ENCODE results near the gene ELP4.
A peak's percentile ranks its signal among the peaks of the same experiment; 100 is the strongest.
"Not testable (repeated sequence)": the region's sequence is repeated elsewhere in the genome, so short reads cannot be mapped to it uniquely, and the experiment has no call there.

ELP4 gene

GRCh38 chr11:31711137-31711536 lies 201.6 kb downstream of the ELP4 start:
- DNase-seq (ENCODE audit: insufficient read length, low spot score) (no peak), FAIRE-seq (no peak)
- TF ChIP-seq TAF1 (IDR thresholded peaks at IDR 0.05; ENCODE audit: low read depth, low read length) (no peak), POU2F2 (IDR thresholded peaks at IDR 0.05; ENCODE audit: low read depth, low read length) (no peak), POLR2AphosphoS5 (IDR thresholded peaks at IDR 0.05; ENCODE audit: low read depth, low read length) (no peak), SPI1 (IDR thresholded peaks at IDR 0.05; ENCODE audit: low read depth, low read length) (no peak), POLR2A (IDR thresholded peaks at IDR 0.05; ENCODE audit: low read depth, low read length) (no peak), PAX5 (IDR thresholded peaks at IDR 0.05; ENCODE audit: insufficient read depth, low read length, severe bottlenecking) (no peak)

- TF ChIP-seq POLR2AphosphoS5 (IDR thresholded peaks at IDR 0.05; ENCODE audit: low read depth, low read length) (no peak), SPI1 (IDR thresholded peaks at IDR 0.05; ENCODE audit: low read depth, low read length) (no peak), POU2F2 (IDR thresholded peaks at IDR 0.05; ENCODE audit: low read depth, low read length) (no peak), PAX5 (IDR thresholded peaks at IDR 0.05; ENCODE audit: insufficient read depth, low read length, severe bottlenecking) (no peak), POLR2A (IDR thresholded peaks at IDR 0.05; ENCODE audit: low read depth, low read length) (no peak), TAF1 (IDR thresholded peaks at IDR 0.05; ENCODE audit: low read depth, low read length) (no peak)
- FAIRE-seq (no peak), DNase-seq (ENCODE audit: insufficient read length, low spot score) (no peak)
Observed at GRCh38 chr11:31712851-31713250, 203.3 kb downstream of the ELP4 start.

- no peak for DNase-seq (ENCODE audit: insufficient read length, low spot score)
- FAIRE-seq, result peak; percentile 33
- TF ChIP-seq SPI1 (IDR thresholded peaks at IDR 0.05; ENCODE audit: low read depth, low read length), result no peak
- TF ChIP-seq POLR2AphosphoS5 (IDR thresholded peaks at IDR 0.05; ENCODE audit: low read depth, low read length), result no peak
- TF ChIP-seq POLR2A (IDR thresholded peaks at IDR 0.05; ENCODE audit: low read depth, low read length), result no peak
- no peak for TF ChIP-seq PAX5 (IDR thresholded peaks at IDR 0.05; ENCODE audit: insufficient read depth, low read length, severe bottlenecking)
- TF ChIP-seq TAF1 (IDR thresholded peaks at IDR 0.05; ENCODE audit: low read depth, low read length), result no peak
- no peak for TF ChIP-seq POU2F2 (IDR thresholded peaks at IDR 0.05; ENCODE audit: low read depth, low read length)
Observed at GRCh38 chr11:31714840-31715239, 205.3 kb downstream of the ELP4 start.

GRCh38 chr11:31720225-31720624 lies 210.7 kb downstream of the ELP4 start:
- DNase-seq (ENCODE audit: insufficient read length, low spot score), result no peak
- TF ChIP-seq POLR2A (IDR thresholded peaks at IDR 0.05; ENCODE audit: low read depth, low read length) (no peak), POLR2AphosphoS5 (IDR thresholded peaks at IDR 0.05; ENCODE audit: low read depth, low read length) (no peak), POU2F2 (IDR thresholded peaks at IDR 0.05; ENCODE audit: low read depth, low read length) (no peak), TAF1 (IDR thresholded peaks at IDR 0.05; ENCODE audit: low read depth, low read length) (no peak), SPI1 (IDR thresholded peaks at IDR 0.05; ENCODE audit: low read depth, low read length) (no peak), PAX5 (IDR thresholded peaks at IDR 0.05; ENCODE audit: insufficient read depth, low read length, severe bottlenecking) (no peak)
- no peak for FAIRE-seq

GRCh38 chr11:31720671-31721365 lies 211.3 kb downstream of the ELP4 start:
- TF ChIP-seq POU2F2 (IDR thresholded peaks at IDR 0.05; ENCODE audit: low read depth, low read length) (no peak), POLR2A (IDR thresholded peaks at IDR 0.05; ENCODE audit: low read depth, low read length) (no peak), SPI1 (IDR thresholded peaks at IDR 0.05; ENCODE audit: low read depth, low read length) (no peak), TAF1 (IDR thresholded peaks at IDR 0.05; ENCODE audit: low read depth, low read length) (no peak), POLR2AphosphoS5 (IDR thresholded peaks at IDR 0.05; ENCODE audit: low read depth, low read length) (no peak), PAX5 (IDR thresholded peaks at IDR 0.05; ENCODE audit: insufficient read depth, low read length, severe bottlenecking) (no peak)
- DNase-seq (ENCODE audit: insufficient read length, low spot score), result no peak
- FAIRE-seq, result no peak

GRCh38 chr11:31722754-31723153 lies 213.2 kb downstream of the ELP4 start:
- TF ChIP-seq POLR2AphosphoS5 (IDR thresholded peaks at IDR 0.05; ENCODE audit: low read depth, low read length) (no peak), POLR2A (IDR thresholded peaks at IDR 0.05; ENCODE audit: low read depth, low read length) (no peak), TAF1 (IDR thresholded peaks at IDR 0.05; ENCODE audit: low read depth, low read length) (no peak), PAX5 (IDR thresholded peaks at IDR 0.05; ENCODE audit: insufficient read depth, low read length, severe bottlenecking) (no peak), POU2F2 (IDR thresholded peaks at IDR 0.05; ENCODE audit: low read depth, low read length) (no peak), SPI1 (IDR thresholded peaks at IDR 0.05; ENCODE audit: low read depth, low read length) (no peak)
- DNase-seq (ENCODE audit: insufficient read length, low spot score) (no peak), FAIRE-seq (no peak)

- no peak for FAIRE-seq
- DNase-seq (ENCODE audit: insufficient read length, low spot score), result no peak
- TF ChIP-seq TAF1 (IDR thresholded peaks at IDR 0.05; ENCODE audit: low read depth, low read length) (no peak), POU2F2 (IDR thresholded peaks at IDR 0.05; ENCODE audit: low read depth, low read length) (no peak), POLR2A (IDR thresholded peaks at IDR 0.05; ENCODE audit: low read depth, low read length) (no peak), SPI1 (IDR thresholded peaks at IDR 0.05; ENCODE audit: low read depth, low read length) (no peak), POLR2AphosphoS5 (IDR thresholded peaks at IDR 0.05; ENCODE audit: low read depth, low read length) (no peak), PAX5 (IDR thresholded peaks at IDR 0.05; ENCODE audit: insufficient read depth, low read length, severe bottlenecking) (no peak)
Observed at GRCh38 chr11:31725176-31725575, 215.6 kb downstream of the ELP4 start.

- FAIRE-seq (no peak), DNase-seq (ENCODE audit: insufficient read length, low spot score) (no peak)
- TF ChIP-seq POLR2A (IDR thresholded peaks at IDR 0.05; ENCODE audit: low read depth, low read length), result no peak
- TF ChIP-seq PAX5 (IDR thresholded peaks at IDR 0.05; ENCODE audit: insufficient read depth, low read length, severe bottlenecking), result no peak
- no peak for TF ChIP-seq SPI1 (IDR thresholded peaks at IDR 0.05; ENCODE audit: low read depth, low read length)
- no peak for TF ChIP-seq POU2F2 (IDR thresholded peaks at IDR 0.05; ENCODE audit: low read depth, low read length)
- no peak for TF ChIP-seq POLR2AphosphoS5 (IDR thresholded peaks at IDR 0.05; ENCODE audit: low read depth, low read length)
- no peak for TF ChIP-seq TAF1 (IDR thresholded peaks at IDR 0.05; ENCODE audit: low read depth, low read length)
Observed at GRCh38 chr11:31728432-31728831, 218.9 kb downstream of the ELP4 start.

GRCh38 chr11:31740131-31740530 lies 230.6 kb downstream of the ELP4 start:
- TF ChIP-seq POLR2A (IDR thresholded peaks at IDR 0.05; ENCODE audit: low read depth, low read length) (no peak), SPI1 (IDR thresholded peaks at IDR 0.05; ENCODE audit: low read depth, low read length) (no peak), PAX5 (IDR thresholded peaks at IDR 0.05; ENCODE audit: insufficient read depth, low read length, severe bottlenecking) (no peak), POU2F2 (IDR thresholded peaks at IDR 0.05; ENCODE audit: low read depth, low read length) (no peak), POLR2AphosphoS5 (IDR thresholded peaks at IDR 0.05; ENCODE audit: low read depth, low read length) (no peak), TAF1 (IDR thresholded peaks at IDR 0.05; ENCODE audit: low read depth, low read length) (no peak)
- FAIRE-seq, result no peak
- DNase-seq (ENCODE audit: insufficient read length, low spot score), result no peak

- not testable (repeated sequence) for FAIRE-seq; DNase-seq (ENCODE audit: insufficient read length, low spot score)
Observed at GRCh38 chr11:31740731-31741368, 231.3 kb downstream of the ELP4 start.
